T-helper 17 cell (primary cell): ENCODE data around the gene GRID1. TPM values are rescaled to one million over a fixed set of nuclear protein-coding genes. Genes with fewer than 3 reads are reported as not detected.
A peak's percentile ranks its signal among the peaks of the same experiment; 100 is the strongest.

Experiments used
- ATAC-seq: fragments of 150-1000 bp; cut with Tn5 transposase; 2 replicates; pipeline ENCODE4 v1.10.0; 2021; ENCODE audit warnings: mild to moderate bottlenecking, moderate library complexity
- DNase-seq, 3 donors: peaks; one replicate each; pipeline versions ENCODE4 v3.0.0 to v3.0.0-alpha.2; 2020 to 2021
- H3K9me3 ChIP-seq: one replicate; pipeline ENCODE4 v1.7.0; 2013; ENCODE audit warnings: low read length, mild to moderate bottlenecking; ENCODE audit not compliant: control insufficient read depth, poor library complexity, severe bottlenecking
- H3K27ac Mint-ChIP-seq: one replicate; pipeline ENCODE4 v1.8.0; 2022; ENCODE audit warnings: mild to moderate bottlenecking, moderate library complexity, mixed read lengths
- H3K27me3 Mint-ChIP-seq: one replicate; pipeline ENCODE4 v1.8.0; 2022; ENCODE audit warnings: mixed read lengths
- H3K36me3 Mint-ChIP-seq: one replicate; pipeline ENCODE4 v1.8.0; 2022; ENCODE audit warnings: low read depth, mixed read lengths
- H3K4me1 Mint-ChIP-seq: one replicate; pipeline ENCODE4 v1.8.0; 2022; ENCODE audit warnings: mild to moderate bottlenecking, mixed read lengths
- H3K4me3 Mint-ChIP-seq: one replicate; pipeline ENCODE4 v1.8.0; 2022; ENCODE audit warnings: mild to moderate bottlenecking, moderate library complexity, mixed read lengths
- total RNA-seq, 4 donors: library from RNA in 2 of 4; stranded (reverse) in 2 of 4; gene quantifications; one replicate each; pipeline ENCODE4 v1.2.3 and lab custom pipeline; 2022 to 2026

The GRID1 gene
- total RNA-seq, 2 donors from 2014 or later: not detected

- peak overlapping the region; percentile 49 for H3K4me3 Mint-ChIP-seq
- H3K27ac Mint-ChIP-seq: peak overlapping the region; percentile 54
- H3K27me3 Mint-ChIP-seq: no peaks in the 10 kb centered on the region
- peaks cover 15% of the 10 kb centered on the region for H3K4me1 Mint-ChIP-seq
- no peak for DNase-seq
- ATAC-seq: no peak
- H3K9me3 ChIP-seq: no peaks in the 10 kb centered on the region
- H3K36me3 Mint-ChIP-seq: no peaks in the 10 kb centered on the region
These were observed 763.9 kb downstream of the GRID1 start for GRCh38 chr10:85602713-85603112.

GRCh38 chr10:85602306-85602705 is 764.3 kb downstream of the GRID1 start:
- no peaks in the 10 kb centered on the region for H3K27me3 Mint-ChIP-seq
- H3K27ac Mint-ChIP-seq: peak overlapping the region; percentile 54
- H3K36me3 Mint-ChIP-seq: no peaks in the 10 kb centered on the region
- H3K9me3 ChIP-seq: no peaks in the 10 kb centered on the region
- DNase-seq (no peak), ATAC-seq (no peak)
- peaks cover 15% of the 10 kb centered on the region for H3K4me1 Mint-ChIP-seq
- H3K4me3 Mint-ChIP-seq: no peak overlapping the region

GRCh38 chr10:85601526-85601925 is 765.1 kb downstream of the GRID1 start:
- ATAC-seq: no peak
- no peaks in the 10 kb centered on the region for H3K9me3 ChIP-seq
- H3K27me3 Mint-ChIP-seq: no peaks in the 10 kb centered on the region
- H3K36me3 Mint-ChIP-seq: no peaks in the 10 kb centered on the region
- DNase-seq: no peak
- H3K4me1 Mint-ChIP-seq: peaks cover 15% of the 10 kb centered on the region
- H3K4me3 Mint-ChIP-seq: no peak overlapping the region
- H3K27ac Mint-ChIP-seq: no peak overlapping the region

- Mint-ChIP-seq H3K4me1 (peaks cover 15% of the 10 kb centered on the region), H3K36me3 (no peaks in the 10 kb centered on the region), H3K27ac (no peak overlapping the region), H3K27me3 (no peaks in the 10 kb centered on the region), H3K4me3 (no peak overlapping the region)
- ATAC-seq (no peak), DNase-seq (no peak)
- no peaks in the 10 kb centered on the region for H3K9me3 ChIP-seq
These were observed 765.9 kb downstream of the GRID1 start for GRCh38 chr10:85600744-85601081.

GRCh38 chr10:85600026-85600743 is 766.4 kb downstream of the GRID1 start:
- H3K27ac Mint-ChIP-seq: no peak overlapping the region
- ATAC-seq (no peak), DNase-seq (no peak)
- no peaks in the 10 kb centered on the region for H3K36me3 Mint-ChIP-seq
- H3K27me3 Mint-ChIP-seq: no peaks in the 10 kb centered on the region
- peaks cover 15% of the 10 kb centered on the region for H3K4me1 Mint-ChIP-seq
- H3K9me3 ChIP-seq: no peaks in the 10 kb centered on the region
- H3K4me3 Mint-ChIP-seq: no peak overlapping the region

- Mint-ChIP-seq H3K27ac (no peak overlapping the region), H3K4me1 (peaks cover 23% of the 10 kb centered on the region), H3K4me3 (no peak overlapping the region), H3K36me3 (no peaks in the 10 kb centered on the region), H3K27me3 (no peaks in the 10 kb centered on the region)
- ATAC-seq: no peak
- no peak for DNase-seq
- H3K9me3 ChIP-seq: no peaks in the 10 kb centered on the region
These were observed 767.5 kb downstream of the GRID1 start for GRCh38 chr10:85599081-85599480.

- H3K36me3 Mint-ChIP-seq: no peaks in the 10 kb centered on the region
- H3K9me3 ChIP-seq: no peaks in the 10 kb centered on the region
- peaks cover 23% of the 10 kb centered on the region for H3K4me1 Mint-ChIP-seq
- ATAC-seq (no peak), DNase-seq (no peak)
- no peak overlapping the region for H3K4me3 Mint-ChIP-seq
- H3K27me3 Mint-ChIP-seq: no peaks in the 10 kb centered on the region
- no peak overlapping the region for H3K27ac Mint-ChIP-seq
These were observed 767.9 kb downstream of the GRID1 start for GRCh38 chr10:85598646-85599045.

- H3K27ac Mint-ChIP-seq: no peak overlapping the region
- no peak for DNase-seq
These were observed 769.6 kb downstream of the GRID1 start for GRCh38 chr10:85597006-85597405.

GRCh38 chr10:85596389-85596788 is 770.2 kb downstream of the GRID1 start:
- ATAC-seq (no peak), DNase-seq (no peak)
- Mint-ChIP-seq H3K4me1 (peaks cover 18% of the 10 kb centered on the region), H3K4me3 (no peak overlapping the region), H3K36me3 (no peaks in the 10 kb centered on the region), H3K27ac (no peak overlapping the region), H3K27me3 (no peaks in the 10 kb centered on the region)
- H3K9me3 ChIP-seq: no peaks in the 10 kb centered on the region

More at GRCh38 chr10:85597006-85597405, 769.6 kb downstream of the GRID1 start:
- no peak for ATAC-seq
- H3K4me1 Mint-ChIP-seq: peaks cover 18% of the 10 kb centered on the region
- no peaks in the 10 kb centered on the region for H3K27me3 Mint-ChIP-seq
- H3K36me3 Mint-ChIP-seq: no peaks in the 10 kb centered on the region
- H3K9me3 ChIP-seq: no peaks in the 10 kb centered on the region
- H3K4me3 Mint-ChIP-seq: no peak overlapping the region

- H3K27ac Mint-ChIP-seq: peak overlapping the region; percentile 86
These were observed 772.4 kb downstream of the GRID1 start for GRCh38 chr10:85594239-85594638.

GRCh38 chr10:85593226-85593772 is 773.3 kb downstream of the GRID1 start:
- no peaks in the 10 kb centered on the region for H3K36me3 Mint-ChIP-seq
- H3K9me3 ChIP-seq: no peaks in the 10 kb centered on the region
- peaks cover 16% of the 10 kb centered on the region for H3K4me1 Mint-ChIP-seq
- no peak overlapping the region for H3K4me3 Mint-ChIP-seq
- H3K27ac Mint-ChIP-seq: no peak overlapping the region
- DNase-seq (no peak), ATAC-seq (no peak)
- no peaks in the 10 kb centered on the region for H3K27me3 Mint-ChIP-seq

More at GRCh38 chr10:85594239-85594638, 772.4 kb downstream of the GRID1 start:
- Mint-ChIP-seq H3K4me1 (peaks cover 16% of the 10 kb centered on the region), H3K27me3 (no peaks in the 10 kb centered on the region), H3K36me3 (no peaks in the 10 kb centered on the region), H3K4me3 (peak overlapping the region; percentile 39)
- H3K9me3 ChIP-seq: no peaks in the 10 kb centered on the region
- ATAC-seq: no peak
- no peak for DNase-seq

- peaks cover 4% of the 10 kb centered on the region for H3K27me3 Mint-ChIP-seq
- H3K27ac Mint-ChIP-seq: no peak overlapping the region
- no peaks in the 10 kb centered on the region for H3K4me1 Mint-ChIP-seq
- H3K9me3 ChIP-seq: peaks cover 2% of the 10 kb centered on the region
- H3K4me3 Mint-ChIP-seq: no peak overlapping the region
- no peak for DNase-seq
- H3K36me3 Mint-ChIP-seq: peaks cover 2% of the 10 kb centered on the region
- no peak for ATAC-seq
These were observed 785.2 kb downstream of the GRID1 start for GRCh38 chr10:85581371-85581770.

- DNase-seq: no peak
- peaks cover 10% of the 10 kb centered on the region for H3K27me3 Mint-ChIP-seq
- H3K4me1 Mint-ChIP-seq: no peaks in the 10 kb centered on the region
- peaks cover 2% of the 10 kb centered on the region for H3K36me3 Mint-ChIP-seq
- no peak overlapping the region for H3K27ac Mint-ChIP-seq
- no peak for ATAC-seq
- H3K9me3 ChIP-seq: peaks cover 2% of the 10 kb centered on the region
- H3K4me3 Mint-ChIP-seq: no peak overlapping the region
These were observed 786.0 kb downstream of the GRID1 start for GRCh38 chr10:85580585-85580984.

- Mint-ChIP-seq H3K4me3 (no peak overlapping the region), H3K27ac (no peak overlapping the region)
These were observed 787.7 kb downstream of the GRID1 start for GRCh38 chr10:85578860-85579259.

More at GRCh38 chr10:85578860-85579259, 787.7 kb downstream of the GRID1 start:
- Mint-ChIP-seq H3K36me3 (peaks cover 2% of the 10 kb centered on the region), H3K27me3 (peaks cover 16% of the 10 kb centered on the region), H3K4me1 (no peaks in the 10 kb centered on the region)
- no peak for ATAC-seq
- H3K9me3 ChIP-seq: peaks cover 2% of the 10 kb centered on the region
- no peak for DNase-seq
